Measurements from ENCODE around the gene PHACTR1.

- TF ChIP-seq CTCF (IDR thresholded peaks at IDR 0.05) (no peak), EP300 (IDR thresholded peaks at IDR 0.05) (no peak), POLR2A (IDR thresholded peaks at IDR 0.05) (no peak), POLR2AphosphoS5 (IDR thresholded peaks at IDR 0.05) (no peak)
Observed at GRCh38 chr6:13203145-13203544, 486.6 kb downstream of the PHACTR1 start.
